Measurements from ENCODE around the gene C2orf69. TPM values are rescaled to one million over a fixed set of nuclear protein-coding genes. Genes with fewer than 3 reads are reported as not detected.

Gene C2orf69
- total and polyA plus RNA-seq, 7 donors = 7.2 to 13.6 (median 11.1) TPM

GRCh38 chr2:199975273-199975895 lies 64.3 kb downstream of the C2orf69 start:
- peaks cover 0 to 7% (median 6%) of the 10 kb centered on the region in 4 donors for H3K4me1 ChIP-seq
- no peak for DNase-seq
- H3K4me3 ChIP-seq = no peak overlapping the region
- intact Hi-C loops (cut with DNase I) = no loop called here
- H3K36me3 ChIP-seq = no peaks in the 10 kb centered on the region
- no peak for TF ChIP-seq CTCF (IDR thresholded peaks at IDR 0.05)
- TF ChIP-seq POLR2A (IDR thresholded peaks at IDR 0.05) = no peak
- TF ChIP-seq POLR2AphosphoS5 (IDR thresholded peaks at IDR 0.05) = no peak
- TF ChIP-seq EP300 (IDR thresholded peaks at IDR 0.05) = no peak
- 88 to 92% methylated on average over 3 of the region's 3 CpGs for WGBS, 2 donors
- H3K27ac ChIP-seq = no peak overlapping the region
- H3K27me3 ChIP-seq = no peaks in the 10 kb centered on the region
- no peaks in the 10 kb centered on the region for H3K9me3 ChIP-seq

Small RNAs within 50 kb of the gene (small RNA-seq; reads per million reads assigned to genes)
- gene AC108032.1 (0 reads per million in 3 donors), gene RN7SL717P (0 reads per million in 3 donors)

Other genes with a start within 250 kb of the C2orf69 start
- gene FTCDNL1, start 60.1 kb upstream of the C2orf69 start, total RNA-seq = 1 to 10 TPM; 1.7 to 5.0 (median 3.2) TPM
- gene FTCDNL1, start 60.1 kb upstream of the C2orf69 start, polyA plus RNA-seq = 1 to 10 TPM in 2 of 3 donors, not detected in 1; 1.1 to 1.2 TPM
- 1 to 10 TPM; 6.1 to 8.0 (median 6.6) TPM for gene TYW5, start 44.2 kb downstream of the C2orf69 start, total RNA-seq
- gene TYW5, start 44.2 kb downstream of the C2orf69 start, polyA plus RNA-seq = 1 to 10 TPM; 2.4 to 4.6 (median 4.2) TPM
- gene MAIP1, start 44.3 kb downstream of the C2orf69 start, total RNA-seq = 10 to 100 TPM; 13.3 to 20.3 (median 17.5) TPM
- 10 to 100 TPM; 20.4 to 54.1 (median 20.4) TPM for gene MAIP1, start 44.3 kb downstream of the C2orf69 start, polyA plus RNA-seq